Right kidney (tissue), 1 donor: ENCODE results near the gene JAKMIP1.

Experiments used
- DNase-seq: peaks from one replicate; pipeline ENCODE4 v3.0.0-alpha.2; 2016

JAKMIP1 gene

DNA sequence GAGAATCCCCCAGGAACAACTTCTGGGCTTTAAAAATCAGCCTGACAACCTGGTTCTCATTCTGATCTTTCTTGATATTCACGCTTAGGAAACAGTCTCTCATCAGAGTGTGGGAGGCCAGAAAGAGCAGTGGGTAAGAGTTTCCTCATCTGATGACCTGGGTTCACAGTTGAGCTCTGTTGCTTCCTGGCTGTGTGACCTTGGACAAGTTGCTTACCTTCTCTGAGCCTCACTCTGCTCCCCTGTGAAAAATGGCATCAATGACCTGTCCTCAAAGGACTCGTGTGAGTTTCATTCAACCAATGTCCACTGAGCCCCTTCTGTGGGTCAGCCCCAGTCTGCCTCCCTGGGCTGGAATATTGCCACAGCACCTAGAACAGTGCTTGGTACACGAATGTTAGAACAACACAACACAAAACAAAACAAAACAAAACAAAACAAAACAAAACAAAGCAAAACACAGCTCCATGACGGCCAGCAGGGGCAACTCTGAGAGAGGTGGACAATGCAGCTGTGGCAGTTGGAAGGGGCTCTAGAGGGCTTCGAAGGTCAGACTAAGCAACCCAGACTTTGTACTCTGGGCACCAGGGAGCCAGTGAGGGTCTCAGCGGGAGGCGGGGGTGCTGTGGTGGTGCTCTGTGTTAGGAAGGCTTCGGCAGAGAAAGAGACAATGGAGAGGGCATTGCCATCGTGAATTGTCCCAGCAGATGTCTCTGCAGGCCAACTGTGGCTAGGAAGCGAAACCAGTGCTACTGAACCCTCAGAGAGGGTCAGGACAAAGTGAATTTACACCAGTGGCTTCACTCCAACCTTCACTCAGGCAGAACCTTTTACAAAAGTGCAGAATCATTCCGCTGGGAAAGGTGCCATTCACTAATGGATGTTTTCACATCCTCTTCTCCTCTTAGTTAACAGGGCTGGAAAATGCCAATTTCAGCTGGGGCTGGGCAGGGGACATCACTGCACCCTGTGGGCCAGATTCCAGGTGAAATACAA is 167.8 kb downstream of the JAKMIP1 start:
- no peak for DNase-seq

DNA sequence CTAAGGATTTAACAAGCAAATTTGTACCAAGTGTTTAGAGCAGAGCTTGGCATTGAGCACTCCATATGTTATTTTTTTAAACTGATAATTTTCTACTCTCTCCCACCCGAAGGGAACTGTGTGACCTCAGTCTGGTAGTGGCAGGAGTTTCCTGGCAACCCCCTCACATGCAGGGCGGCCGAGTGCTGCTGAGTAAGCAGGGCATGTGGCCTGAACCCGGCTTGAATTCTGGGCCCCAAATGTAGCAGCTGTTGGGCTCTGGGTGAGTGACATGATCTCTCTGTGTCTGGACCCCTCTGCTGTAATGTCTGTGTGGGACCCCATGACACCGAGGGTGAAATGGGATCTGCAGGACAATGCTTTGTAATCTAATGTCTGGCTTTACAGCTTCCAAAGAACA is 168.5 kb downstream of the JAKMIP1 start:
- DNase-seq, result no peak

DNA sequence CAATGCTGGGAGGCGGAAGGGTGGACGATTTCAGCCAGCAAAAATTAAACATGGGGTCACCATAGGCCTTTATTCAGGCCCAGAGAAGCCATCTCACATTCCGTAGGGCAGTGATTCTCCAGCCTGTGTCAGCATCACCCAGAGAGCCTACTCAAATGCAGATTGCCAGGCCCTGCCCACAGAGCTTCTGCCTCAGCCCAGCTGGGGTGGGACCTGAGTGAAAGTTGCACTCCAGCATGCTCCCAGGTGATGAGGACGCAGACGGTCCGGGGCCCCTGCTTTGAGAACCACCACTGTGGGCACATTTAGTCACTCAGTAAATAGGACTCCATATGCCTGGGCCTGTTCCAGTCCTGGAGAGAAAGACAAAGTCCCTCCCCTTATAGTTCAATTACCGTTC is 169.7 kb downstream of the JAKMIP1 start:
- no peak for DNase-seq

DNA sequence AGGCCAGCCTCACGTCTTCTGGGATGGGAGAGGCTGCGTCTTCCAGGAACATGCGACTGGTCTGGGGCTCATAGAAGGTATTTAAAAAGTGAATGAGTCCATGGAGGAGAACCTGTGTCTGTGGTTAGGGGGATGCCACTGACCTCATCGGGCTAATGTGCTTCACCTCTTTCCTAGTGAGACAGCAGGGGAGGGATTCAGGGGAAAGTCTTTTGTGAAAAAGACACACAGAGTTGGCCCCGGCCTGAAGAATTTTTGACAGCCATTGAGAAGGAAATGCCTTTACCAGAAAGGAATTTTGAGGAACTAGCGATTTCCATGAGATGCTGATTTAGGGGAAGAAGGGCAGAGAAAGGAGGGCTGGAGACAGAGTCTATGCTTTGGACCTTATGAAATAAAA is 171.1 kb downstream of the JAKMIP1 start:
- no peak for DNase-seq

DNA sequence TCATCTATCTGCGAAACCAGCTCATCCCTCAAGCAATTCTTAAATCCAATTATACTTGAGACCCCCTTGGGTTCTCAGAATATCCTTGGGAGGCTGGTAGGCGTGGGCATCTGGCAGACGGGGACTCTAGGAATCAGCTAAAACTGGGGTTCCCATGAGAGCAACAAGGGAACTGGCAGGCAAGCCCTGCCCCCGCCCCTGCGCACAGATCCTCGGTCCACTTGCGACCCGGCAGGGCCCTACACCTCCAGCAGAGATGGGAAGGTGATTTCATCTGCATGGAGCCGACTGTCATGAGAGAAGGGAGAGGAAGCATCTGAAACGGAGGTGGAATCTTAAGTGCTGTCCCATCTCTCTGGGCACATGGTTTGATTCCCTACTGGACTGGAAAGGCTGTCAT is 172.2 kb downstream of the JAKMIP1 start:
- DNase-seq, result no peak

DNA sequence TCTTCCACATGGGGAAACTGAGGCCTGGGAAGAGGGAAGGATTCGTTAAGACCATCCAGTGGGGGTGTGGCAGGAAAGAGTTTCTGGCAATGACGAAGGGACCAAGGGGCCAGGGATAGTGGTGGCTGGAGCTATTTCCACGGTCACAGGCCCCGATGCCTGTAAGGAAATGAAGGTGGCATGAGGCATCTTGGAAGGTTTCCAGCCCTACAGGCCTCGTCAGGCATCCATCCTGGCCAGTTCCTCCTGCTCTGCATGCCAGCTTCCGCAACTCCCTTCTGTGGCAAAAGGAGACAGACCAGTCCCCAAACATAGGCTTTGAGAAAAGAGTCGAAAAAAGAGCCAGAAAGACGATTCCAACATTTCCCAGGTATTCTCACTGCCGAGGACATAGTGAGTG is 173.0 kb downstream of the JAKMIP1 start:
- no peak for DNase-seq

DNA sequence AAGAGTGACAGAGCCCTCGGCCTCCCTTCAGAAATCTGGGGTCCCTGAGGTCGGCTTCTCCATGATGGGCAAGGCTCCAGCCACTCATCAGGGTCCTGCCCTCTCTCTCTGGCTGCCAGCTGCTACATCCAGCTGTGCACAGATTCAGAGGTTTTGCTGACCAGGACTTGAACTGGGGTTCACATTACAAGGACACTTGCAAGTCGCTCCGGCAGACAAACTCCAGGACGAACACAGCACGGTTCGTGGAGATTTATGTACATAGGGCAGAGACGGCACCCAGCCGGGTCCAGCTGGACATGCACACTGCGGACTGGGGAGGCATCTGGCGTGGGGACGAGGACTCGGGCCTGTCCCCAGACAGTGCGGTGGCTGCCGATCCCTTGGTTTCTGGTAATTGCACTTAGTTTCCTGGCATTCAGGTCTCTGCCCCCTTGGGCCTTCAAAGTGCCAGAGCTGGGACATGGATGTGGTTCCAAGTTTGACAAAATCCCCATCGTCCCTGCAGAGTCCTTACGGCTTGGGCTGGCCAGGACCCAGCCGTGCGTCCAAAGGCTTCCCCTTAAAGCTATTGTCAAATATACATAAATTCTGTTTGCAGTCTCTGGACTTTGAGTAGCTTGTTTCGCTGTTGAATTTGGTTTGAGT is 175.9 kb downstream of the JAKMIP1 start:
- DNase-seq, result peak; percentile 13

DNA sequence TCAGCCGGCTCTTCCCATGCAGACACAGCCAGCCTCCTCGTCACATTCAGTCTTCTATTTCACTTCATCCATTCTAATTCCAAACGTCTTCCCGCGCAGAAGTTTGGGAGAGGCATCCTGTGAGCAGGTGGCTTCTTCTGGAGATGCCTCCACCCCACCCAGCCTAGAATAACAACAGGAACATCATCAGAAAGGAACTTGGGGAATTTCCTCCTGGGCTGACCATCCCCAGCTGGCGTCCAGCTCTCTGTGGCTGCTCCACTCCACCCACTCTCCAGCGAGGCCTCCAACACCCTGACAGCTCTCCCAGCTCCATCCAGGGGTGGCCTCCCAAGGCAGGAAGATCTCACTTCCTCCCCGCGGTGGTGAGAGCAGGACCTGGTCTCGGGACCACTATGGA is 176.6 kb downstream of the JAKMIP1 start:
- no peak for DNase-seq

DNA sequence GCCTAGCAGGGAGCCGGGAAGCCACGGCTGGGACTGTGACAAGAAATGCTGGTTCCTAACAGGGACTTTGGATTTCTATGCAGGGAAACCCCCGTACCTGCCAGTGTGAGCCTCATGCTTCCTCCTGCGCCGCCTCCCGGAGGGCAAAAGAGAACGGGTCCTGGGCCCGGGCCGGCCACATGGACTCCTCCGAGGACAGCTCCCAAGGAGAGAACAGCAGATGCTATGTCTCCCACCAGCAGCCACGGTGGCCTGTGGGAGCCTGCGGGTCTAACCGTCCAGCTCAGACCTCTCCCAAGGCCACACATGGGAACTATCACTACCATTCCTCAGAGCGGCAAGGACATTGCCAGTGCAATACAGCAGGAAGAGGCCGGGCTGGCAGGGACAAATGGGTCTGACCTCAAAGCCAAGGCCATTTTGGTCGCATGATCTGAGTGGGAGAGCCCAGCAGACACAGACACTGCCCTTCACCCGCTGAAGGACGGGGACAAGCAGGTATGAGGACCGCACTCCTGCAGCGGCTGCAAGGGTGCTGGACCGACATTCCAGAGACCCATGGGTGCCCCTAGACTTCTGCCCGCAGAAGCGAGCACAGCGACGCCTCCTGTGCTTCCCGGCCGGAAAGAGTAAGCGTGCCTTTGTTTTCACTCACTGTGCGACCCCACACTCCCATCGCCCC is 177.6 kb downstream of the JAKMIP1 start:
- no peak for DNase-seq

DNA sequence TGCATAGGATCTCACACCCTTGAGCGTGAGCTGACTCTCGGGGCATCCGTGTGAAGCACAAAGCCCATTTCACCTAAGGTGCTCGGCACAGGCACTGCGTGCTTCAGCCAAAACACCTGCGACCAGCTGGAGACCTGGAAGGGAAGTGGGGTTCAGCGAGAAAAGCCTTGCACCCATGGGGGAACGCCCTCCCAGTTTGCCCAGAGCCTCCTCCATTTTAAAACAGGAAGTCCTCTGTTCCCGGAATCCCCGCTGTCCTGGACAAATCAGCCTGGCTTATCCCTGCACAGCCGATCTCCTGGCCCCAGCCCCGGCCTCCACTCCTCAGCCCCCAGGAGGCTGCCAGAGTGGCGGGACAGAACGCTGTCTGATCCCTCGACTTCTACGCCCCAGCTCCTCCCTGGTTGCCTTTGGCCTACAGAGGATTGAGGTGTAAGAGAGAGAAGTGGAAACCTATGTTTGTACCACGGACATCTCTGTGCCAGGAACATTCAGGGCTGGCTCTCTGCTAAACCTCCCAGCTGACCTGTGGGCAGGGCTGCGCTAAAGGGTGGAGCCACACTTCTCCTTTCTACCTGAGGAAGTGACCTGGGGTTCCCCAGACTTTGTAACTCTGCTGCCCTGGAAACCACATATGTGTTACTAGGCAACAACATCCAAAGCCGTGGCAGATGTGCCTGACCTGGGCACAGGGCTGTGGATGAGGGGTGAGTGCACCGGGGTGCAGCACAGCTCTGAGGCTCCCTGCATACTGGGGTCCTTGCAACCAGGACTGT is 178.3 kb downstream of the JAKMIP1 start:
- DNase-seq, result no peak

DNA sequence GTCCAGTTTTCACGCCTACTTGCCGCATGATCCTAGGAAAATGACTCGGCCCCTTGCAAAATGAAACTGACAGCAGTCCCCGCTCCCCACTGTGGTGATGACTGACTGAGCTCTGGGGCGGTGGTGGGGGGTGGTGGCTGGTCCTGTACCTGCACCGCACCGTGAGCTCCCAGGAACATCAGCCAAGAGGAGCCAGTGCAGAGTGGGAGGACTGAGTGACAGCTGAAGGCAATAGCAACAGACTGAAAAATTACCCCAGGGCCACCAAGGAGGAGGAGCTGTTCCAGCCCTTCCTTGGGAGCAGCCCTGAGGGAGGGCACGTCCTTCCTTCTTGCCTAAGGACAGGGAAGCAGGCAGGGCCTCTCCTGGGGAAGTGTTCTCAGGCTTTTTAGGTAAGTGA is 179.7 kb downstream of the JAKMIP1 start:
- DNase-seq, result no peak

DNA sequence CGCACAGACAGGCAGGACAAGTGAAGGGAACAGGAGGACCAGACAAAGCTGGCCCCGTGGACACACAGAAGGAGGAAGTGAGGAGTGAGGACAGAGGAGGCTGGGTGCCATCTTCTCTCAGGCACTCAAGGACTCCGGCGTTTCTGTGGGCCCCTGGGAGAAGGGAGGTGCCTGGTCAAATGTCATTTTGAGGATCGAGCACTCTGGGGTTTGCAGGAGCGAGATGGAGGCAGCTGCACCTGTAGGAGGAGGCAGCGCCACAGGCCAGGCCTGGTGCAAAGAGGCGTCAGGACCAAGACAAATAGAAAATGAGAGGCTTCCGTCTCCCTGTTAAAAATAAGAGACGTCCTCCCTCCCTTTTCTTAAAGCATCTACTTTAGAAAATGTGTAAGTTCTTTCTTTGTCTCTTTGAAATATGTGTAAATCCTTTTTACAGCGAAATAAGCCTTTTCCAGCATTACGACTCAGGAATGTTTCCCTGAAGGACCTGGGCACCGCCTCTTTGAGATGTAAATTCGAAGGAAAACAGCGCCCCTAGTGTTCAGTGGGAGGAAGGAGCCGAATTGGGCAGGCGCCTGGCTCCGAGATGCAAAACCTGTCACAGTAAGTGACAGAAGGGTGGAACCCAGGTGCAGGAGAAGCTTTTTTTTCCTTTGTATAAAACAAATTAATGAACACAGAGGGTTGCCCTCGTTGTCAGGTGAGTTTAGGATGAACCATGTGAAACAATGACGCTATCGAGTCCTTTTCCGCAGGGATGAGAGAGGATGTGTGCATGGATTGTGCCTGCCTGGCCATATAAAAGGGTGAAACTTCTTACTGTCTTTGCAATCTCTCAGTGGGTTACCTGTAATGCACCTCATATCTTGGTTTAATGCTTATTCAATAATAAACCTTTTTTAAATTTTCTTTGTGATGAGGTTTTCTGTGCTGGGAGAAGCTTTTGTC is 180.8 kb downstream of the JAKMIP1 start:
- peak; percentile 53 for DNase-seq

DNA sequence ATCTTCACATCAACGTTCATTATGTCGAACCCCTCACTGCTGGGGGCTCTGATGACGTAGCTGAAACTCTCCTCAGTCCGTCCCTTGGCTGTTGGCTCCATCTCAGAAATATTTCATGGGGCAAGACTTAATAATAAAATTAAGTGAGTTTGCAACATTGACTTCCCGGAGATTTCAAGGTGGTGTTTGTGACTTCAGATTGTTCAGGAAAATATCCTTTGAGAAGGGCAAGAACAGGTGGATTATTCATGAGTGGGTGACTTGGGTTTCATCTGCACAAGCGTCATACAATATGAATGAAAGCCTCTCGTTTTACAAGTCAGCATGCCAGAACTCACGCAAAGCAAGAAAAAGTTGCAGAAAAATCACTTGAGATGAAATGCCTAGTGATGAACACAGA is 182.0 kb downstream of the JAKMIP1 start, which contains the start of gene C4orf50:
TSS of gene C4orf50 (minus strand) at position 101 of the 400 bp plus-strand sequence.
- DNase-seq, result no peak

DNA sequence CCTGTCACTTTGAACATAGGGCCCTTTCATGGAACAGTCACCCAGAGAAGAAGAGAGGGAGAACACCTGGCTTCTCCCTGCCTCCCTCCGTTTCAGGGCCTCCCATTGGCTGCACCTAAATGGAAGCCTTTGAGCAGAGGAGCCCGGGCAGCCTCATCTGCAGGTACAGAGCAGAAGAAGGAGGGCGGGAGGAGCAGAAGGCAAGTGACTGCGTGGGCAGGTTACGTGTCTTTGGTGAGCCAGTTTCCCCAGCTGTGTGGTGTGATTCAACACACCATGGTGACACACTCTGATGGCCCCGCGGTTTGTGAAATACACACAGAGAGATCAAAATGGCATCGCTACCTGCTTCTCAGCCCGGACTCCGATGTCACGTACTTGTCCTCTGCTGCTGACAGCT is 182.5 kb downstream of the JAKMIP1 start:
- DNase-seq, result no peak

DNA sequence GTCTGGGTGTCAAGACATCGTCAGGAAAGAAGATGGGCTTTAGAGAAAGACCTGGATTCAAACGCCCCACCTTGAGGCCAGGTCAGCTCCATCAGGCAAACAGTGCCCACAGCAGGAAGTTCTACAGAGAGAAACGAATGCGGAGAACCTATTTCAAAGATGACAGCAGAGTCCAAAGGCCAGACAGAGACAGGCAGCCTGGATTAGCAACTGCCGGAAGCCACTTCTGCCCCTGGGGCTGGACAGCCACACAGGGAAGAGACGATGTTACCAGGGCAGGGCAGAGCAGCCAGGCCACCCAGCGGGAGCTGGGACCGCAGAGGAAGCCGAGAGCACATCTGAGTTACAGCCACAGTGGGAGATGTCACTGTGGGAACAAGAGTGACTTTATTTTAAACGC is 183.3 kb downstream of the JAKMIP1 start:
- no peak for DNase-seq

DNA sequence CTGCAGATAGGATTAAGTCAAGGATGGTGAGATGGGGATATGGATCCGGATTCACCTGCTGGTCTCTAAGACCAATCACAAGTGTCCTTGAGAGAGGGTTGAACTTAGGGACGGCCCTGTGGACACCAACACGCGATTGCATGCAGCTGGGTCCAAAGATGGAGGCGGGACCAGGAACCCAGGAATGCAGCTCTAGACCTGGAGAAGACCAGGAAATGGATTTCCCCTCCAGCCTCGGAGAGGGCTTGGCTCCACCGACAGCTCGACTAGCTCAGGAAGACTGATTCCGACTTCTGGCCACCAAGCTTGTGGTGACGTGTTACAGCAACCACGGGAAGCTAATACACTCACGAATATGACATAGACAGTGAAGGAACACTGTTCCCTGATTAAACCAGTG is 186.8 kb downstream of the JAKMIP1 start:
- DNase-seq, result no peak

DNA sequence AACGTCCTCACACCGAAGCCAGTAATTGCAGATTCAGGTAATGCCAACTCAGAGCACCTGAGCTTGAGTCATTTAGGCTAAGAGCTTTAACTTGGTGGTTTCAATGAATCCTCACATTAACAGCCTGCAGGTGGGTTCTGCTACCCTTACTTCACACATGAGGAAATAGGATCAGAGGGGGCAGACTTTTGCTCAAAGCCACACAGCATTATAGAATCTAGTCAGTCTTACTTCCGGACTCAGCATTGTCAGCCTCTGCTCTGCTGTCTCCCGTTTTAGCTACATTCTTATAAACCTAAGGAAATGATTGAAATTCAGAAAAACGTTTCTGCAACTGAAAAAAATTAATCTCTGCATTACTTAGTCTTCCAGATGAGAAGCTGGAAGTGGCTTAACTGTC is 188.1 kb downstream of the JAKMIP1 start:
- DNase-seq, result no peak

DNA sequence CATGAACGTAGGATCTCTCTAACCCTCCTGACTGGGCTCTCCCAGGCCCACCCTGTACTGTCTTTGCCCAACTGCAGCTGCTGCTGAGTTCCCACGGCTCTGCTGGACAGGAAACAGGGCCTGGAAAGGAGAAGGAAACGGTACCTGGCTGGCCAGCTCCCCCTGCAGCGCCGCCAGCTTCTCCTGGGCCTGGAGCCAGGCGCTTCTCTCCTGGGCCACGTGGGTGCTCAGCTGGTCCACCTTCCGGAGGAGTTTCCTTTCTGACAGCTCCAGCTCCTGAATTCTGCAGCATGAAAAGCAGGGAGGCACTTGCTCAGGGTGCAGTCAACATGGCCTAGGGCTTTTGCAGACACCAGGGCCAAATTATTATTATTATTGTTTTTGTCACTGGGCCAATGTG is 188.7 kb downstream of the JAKMIP1 start:
- no peak for DNase-seq

DNA sequence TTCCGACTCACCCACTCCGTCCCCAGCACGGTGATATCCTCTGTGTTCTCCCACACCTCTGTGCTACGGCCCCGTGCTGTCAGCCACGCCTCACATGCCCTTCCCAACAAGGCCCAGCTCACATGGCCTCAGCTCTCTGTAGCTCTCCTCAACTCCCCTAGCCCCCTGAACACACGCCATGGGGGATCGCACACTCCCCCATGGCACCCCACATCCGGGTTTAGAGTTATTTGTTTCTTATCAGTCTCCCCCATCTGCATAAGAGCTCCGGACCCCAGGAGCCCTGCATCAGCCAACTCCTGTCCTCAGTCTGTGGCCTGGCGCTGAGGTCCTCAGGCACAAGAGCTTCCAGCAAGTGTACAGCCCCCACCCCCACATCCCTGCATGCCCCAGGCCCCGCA is 189.1 kb downstream of the JAKMIP1 start:
- no peak for DNase-seq

DNA sequence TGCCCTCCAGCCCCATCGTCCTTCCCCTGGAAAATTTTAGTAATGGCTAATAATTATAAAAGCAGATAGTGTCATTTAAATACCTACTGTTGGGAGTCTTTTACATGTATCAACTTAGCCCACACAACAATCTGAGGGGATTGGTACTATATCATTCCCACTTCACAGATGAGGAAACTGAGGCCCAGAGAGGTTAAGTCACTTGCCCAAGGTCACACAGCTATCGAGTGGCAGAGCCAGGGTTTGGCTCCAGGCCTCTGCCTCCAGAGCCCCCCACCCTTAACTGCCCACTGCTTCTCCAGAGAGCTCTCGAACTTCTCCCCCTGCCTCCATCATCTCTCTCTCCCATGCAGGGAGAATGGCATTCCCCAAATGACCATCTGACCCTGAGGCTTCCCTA is 189.6 kb downstream of the JAKMIP1 start:
- DNase-seq, result no peak

DNA sequence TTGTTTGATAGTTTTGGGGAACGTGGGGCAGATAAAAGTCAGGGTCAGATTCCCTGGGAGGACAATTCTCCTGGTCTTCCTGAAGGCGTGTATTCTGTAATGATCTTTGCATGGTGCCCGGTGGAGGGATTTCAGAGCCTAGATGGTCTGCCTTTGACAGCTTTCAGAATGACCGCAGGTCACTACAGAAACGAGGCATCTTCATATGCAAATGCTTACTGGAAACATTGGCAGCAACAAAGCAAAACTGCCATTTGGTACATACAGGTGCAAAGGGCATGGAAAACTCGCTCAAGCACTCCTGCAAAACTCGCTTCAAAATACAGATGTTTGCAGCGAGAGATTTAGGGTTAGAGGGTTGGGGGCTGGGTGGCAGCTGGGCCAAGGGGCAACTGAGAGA is 190.9 kb downstream of the JAKMIP1 start:
- no peak for DNase-seq
